CD14-positive monocyte (primary cell): Measurements from ENCODE around the gene FNDC3B. TPM values are rescaled to one million over a fixed set of nuclear protein-coding genes. Genes with fewer than 3 reads are reported as not detected.

Experiments
- DNase-seq, 3 donors: peaks; one replicate each; pipeline ENCODE4 v3.0.0-alpha.2; 2011 to 2022
- H2AFZ ChIP-seq: 2 replicates; pipeline ENCODE4 v1.6.0; 2012; ENCODE audit warnings: mild to moderate bottlenecking, low read depth, low read length, inconsistent platforms; ENCODE audit not compliant: insufficient read depth, poor library complexity, severe bottlenecking
- H3K27ac ChIP-seq, 2 donors: 1 replicate in 1 of 2; 2 replicates in 1 of 2; pipeline ENCODE4 v1.5.1; 2012 to 2013; ENCODE audit warnings: low read length in 2 of 2, control low read depth in 1 of 2, inconsistent platforms in 1 of 2, low read depth in 1 of 2, mild to moderate bottlenecking in 1 of 2
- H3K27me3 ChIP-seq, 2 donors: one replicate each; pipeline versions ENCODE4 v1.6.0 to v1.6.1; 2011 to 2013; ENCODE audit warnings: low read length in 2 of 2; ENCODE audit not compliant: control insufficient read depth in 2 of 2, insufficient read depth in 2 of 2
- H3K36me3 ChIP-seq, 2 donors: replicated peaks in 1 of 2; 1 replicate in 1 of 2; 2 replicates in 1 of 2; pipeline versions ENCODE4 v1.5.1 to v1.6.1; 2012 to 2013; ENCODE audit warnings: low read length in 2 of 2, control low read depth in 1 of 2, inconsistent platforms in 1 of 2, mild to moderate bottlenecking in 1 of 2; ENCODE audit not compliant: insufficient read depth in 2 of 2, control insufficient read depth in 1 of 2
- H3K4me1 ChIP-seq, 2 donors: 1 replicate in 1 of 2; 2 replicates in 1 of 2; pipeline versions ENCODE4 v1.5.1 to v1.6.1; 2012 to 2013; ENCODE audit warnings: low read length in 2 of 2, control low read depth in 1 of 2, inconsistent platforms in 1 of 2, mild to moderate bottlenecking in 1 of 2, moderate library complexity in 1 of 2; ENCODE audit not compliant: insufficient read depth in 2 of 2, control insufficient read depth in 1 of 2
- H3K4me2 ChIP-seq: replicated peaks from 2 replicates; pipeline ENCODE3; 2012; ENCODE audit warnings: low read length, moderate library complexity, mild to moderate bottlenecking; ENCODE audit not compliant: poor library complexity, severe bottlenecking; ENCODE audit errors: extremely low read depth
- H3K4me3 ChIP-seq, 3 experiments: fragments of 200-600 bp in 1 of 3; sonication (generic) in 1 of 3; replicated peaks in 1 of 3; 1 replicate in 2 of 3; 2 replicates in 1 of 3; pipeline ENCODE4 v1.5.1; 2011 to 2013; ENCODE audit warnings: low read length in 3 of 3, mild to moderate bottlenecking in 3 of 3, control low read depth in 2 of 3, low read depth in 2 of 3, inconsistent platforms in 1 of 3, moderate library complexity in 1 of 3
- H3K79me2 ChIP-seq: 2 replicates; pipeline ENCODE4 v1.6.0; 2012; ENCODE audit warnings: mild to moderate bottlenecking, control low read depth, inconsistent platforms, low read length, moderate library complexity; ENCODE audit not compliant: insufficient read depth
- H3K9ac ChIP-seq: 2 replicates; pipeline ENCODE4 v1.6.0; 2017; ENCODE audit warnings: low read length, mild to moderate bottlenecking; ENCODE audit not compliant: insufficient read depth, poor library complexity, severe bottlenecking
- H3K9me3 ChIP-seq, 2 donors: replicated peaks in 1 of 2; 1 replicate in 1 of 2; 2 replicates in 1 of 2; pipeline versions ENCODE4 v1.5.1 to v1.6.1; 2012 to 2013; ENCODE audit warnings: low read length in 2 of 2, control low read depth in 1 of 2; ENCODE audit not compliant: control insufficient read depth in 1 of 2, insufficient read depth in 1 of 2
- H4K20me1 ChIP-seq: 2 replicates; pipeline ENCODE4 v1.6.0; 2012; ENCODE audit warnings: mild to moderate bottlenecking, low read length, control low read depth, moderate library complexity; ENCODE audit not compliant: insufficient read depth
- H3K27ac Mint-ChIP-seq, 7 donors: one replicate each; pipeline ENCODE4 v1.8.0; 2020; ENCODE audit warnings: mild to moderate bottlenecking in 7 of 7, mixed read lengths in 7 of 7, moderate library complexity in 6 of 7, inconsistent platforms in 2 of 7
- H3K27me3 Mint-ChIP-seq, 3 donors: one replicate each; pipeline ENCODE4 v1.8.0; 2021 to 2022; ENCODE audit warnings: low read depth in 3 of 3, mild to moderate bottlenecking in 3 of 3, mixed read lengths in 3 of 3, moderate library complexity in 3 of 3, inconsistent platforms in 1 of 3
- H3K36me3 Mint-ChIP-seq, 2 donors: one replicate each; pipeline ENCODE4 v1.8.0; 2020; ENCODE audit warnings: mixed read lengths in 2 of 2, inconsistent platforms in 1 of 2, mild to moderate bottlenecking in 1 of 2
- H3K4me1 Mint-ChIP-seq: one replicate; pipeline ENCODE4 v1.8.0; 2020; ENCODE audit warnings: mild to moderate bottlenecking, mixed read lengths
- H3K4me3 Mint-ChIP-seq, 2 donors: one replicate each; pipeline ENCODE4 v1.8.0; 2020; ENCODE audit warnings: mild to moderate bottlenecking in 2 of 2, mixed read lengths in 2 of 2, moderate library complexity in 1 of 2
- H3K9me3 Mint-ChIP-seq, 7 donors: one replicate each; pipeline ENCODE4 v1.8.0; 2020 to 2022; ENCODE audit warnings: mixed read lengths in 7 of 7, mild to moderate bottlenecking in 6 of 7, moderate library complexity in 6 of 7, inconsistent platforms in 2 of 7
- CTCF ChIP-seq: fragments of 200-600 bp; IDR thresholded peaks from one replicate; pipeline ENCODE4 v1.8.0; 2022; ENCODE audit warnings: antibody characterized with exemption, mild to moderate bottlenecking
- WGBS: methylation state at CpG from one replicate; pipeline ENCODE4 v1.1.5; 2013; ENCODE audit warnings: missing lambda C conversion rate; ENCODE audit not compliant: insufficient coverage; 5-methylcytosine and 5-hydroxymethylcytosine counted together
- intact Hi-C, 2 donors: fragments of 100-400 bp; cut with micrococcal nuclease; formaldehyde crosslinking; loops; one replicate each; pipeline versions ENCODE4 v1.15.0 to v1.15.1; 2023
- polyA plus RNA-seq, 3 donors: library from polyadenylated mRNA; depleted of rRNA in 1 of 3; unstranded in 2 of 3; stranded (reverse) in 1 of 3; fragments of 300-500 nt in 2 of 3; fragments of >200 nt in 1 of 3; fragmentation: Illumina TruSeq in 2 of 3; gene quantifications; 1 replicate in 2 of 3; 2 replicates in 1 of 3; pipeline ENCODE4 v1.2.3, GENCODE V29; 2012 to 2021

The FNDC3B gene
- polyA plus RNA-seq, 3 donors: 19.6 to 36.1 (median 25.7) TPM

- no peak overlapping the region for H3K9ac ChIP-seq
- H4K20me1 ChIP-seq: peaks cover 10% of the 10 kb centered on the region
- intact Hi-C loops: no loop called here
- peaks cover 71 to 96% of the 10 kb centered on the region in 2 donors for H3K36me3 ChIP-seq
- H3K4me1 ChIP-seq: no peaks in the 10 kb centered on the region
- no peak overlapping the region for H3K4me3 Mint-ChIP-seq
- H3K27me3 Mint-ChIP-seq: peaks cover 0 to 3% (median 2%) of the 10 kb centered on the region in 3 donors
- no peaks in the 10 kb centered on the region for H3K4me1 Mint-ChIP-seq
- TF ChIP-seq CTCF: no peak
- no peaks in the 10 kb centered on the region for H3K9me3 ChIP-seq
- 98% methylated on average over 7 of the region's 7 CpGs for WGBS
- no peak overlapping the region for H3K4me2 ChIP-seq
- no peak overlapping the region for H2AFZ ChIP-seq
- no peak overlapping the region for H3K4me3 ChIP-seq
- peaks cover 0 to 2% (median 0%) of the 10 kb centered on the region in 7 donors for H3K9me3 Mint-ChIP-seq
- DNase-seq: no peak
- H3K36me3 Mint-ChIP-seq: peaks cover 74 to 95% of the 10 kb centered on the region in 2 donors
- peak overlapping the region in 4 of 7 donors; percentile 33 to 76 (median 58) for H3K27ac Mint-ChIP-seq
- no peaks in the 10 kb centered on the region for H3K79me2 ChIP-seq
- H3K27me3 ChIP-seq: no peaks in the 10 kb centered on the region
- H3K27ac ChIP-seq: peak overlapping the region in 1 of 2 donors; percentile 22
Observed at GRCh38 chr3:172324611-172325203, 285.3 kb downstream of the FNDC3B start.

DNA sequence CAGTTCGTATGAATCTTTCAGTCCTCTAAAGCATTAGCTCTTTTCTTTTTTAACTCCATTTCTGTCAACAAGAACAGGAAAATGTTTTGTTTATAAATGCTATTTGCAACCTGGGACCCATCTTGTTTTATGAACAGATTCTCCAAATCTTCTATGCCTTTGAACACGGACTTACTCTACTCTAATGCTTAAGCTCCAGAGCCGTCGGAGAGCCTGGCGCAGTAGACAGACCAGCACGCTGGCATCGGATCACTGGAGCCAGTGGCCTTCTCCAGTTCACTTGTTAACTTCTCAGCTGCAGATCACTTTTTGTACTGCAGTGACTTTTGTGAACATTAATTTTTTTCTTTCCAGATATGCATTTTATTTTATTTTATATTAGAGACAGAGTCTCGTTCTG lies 286.1 kb downstream of the FNDC3B start:
- Mint-ChIP-seq H3K4me1 (no peaks in the 10 kb centered on the region), H3K4me3 (no peak overlapping the region), H3K27me3 (peaks cover 0 to 2% (median 2%) of the 10 kb centered on the region in 3 donors), H3K36me3 (peaks cover 76 to 95% of the 10 kb centered on the region in 2 donors), H3K9me3 (no peaks in the 10 kb centered on the region), H3K27ac (peak overlapping the region in 1 of 7 donors; percentile 72)
- no peak overlapping the region for H3K27ac ChIP-seq
- no peaks in the 10 kb centered on the region for H3K9me3 ChIP-seq
- TF ChIP-seq CTCF: no peak
- DNase-seq: no peak
- H3K4me1 ChIP-seq: no peaks in the 10 kb centered on the region
- H3K4me3 ChIP-seq: no peak overlapping the region
- H3K36me3 ChIP-seq: peaks cover 73 to 96% of the 10 kb centered on the region in 2 donors
- H4K20me1 ChIP-seq: peaks cover 14% of the 10 kb centered on the region
- no peak overlapping the region for H2AFZ ChIP-seq
- intact Hi-C loops: no loop called here
- WGBS: 100% methylated on average over 3 of the region's 8 CpGs
- no peaks in the 10 kb centered on the region for H3K79me2 ChIP-seq
- no peak overlapping the region for H3K9ac ChIP-seq
- no peaks in the 10 kb centered on the region for H3K27me3 ChIP-seq
- no peak overlapping the region for H3K4me2 ChIP-seq
